OCI-LY3 (cell line): ENCODE data around the gene KCNF1.
A peak's percentile ranks its signal among the peaks of the same experiment; 100 is the strongest.

Experiments used
- H2AFZ ChIP-seq: fragments of 200-600, 300-600 bp; shearing (Covaris generic); 2 replicates; pipeline ENCODE4 v1.6.0; 2014; ENCODE audit warnings: antibody characterized with exemption, low read depth, low read length
- H3K27ac ChIP-seq: fragments of 200-600, 300-600 bp; sonication (generic); 2 replicates; pipeline ENCODE4 v1.5.1; 2014; ENCODE audit warnings: mild to moderate bottlenecking, low read length, moderate library complexity, mixed read lengths
- H3K27me3 ChIP-seq: fragments of 200-600, 300-600 bp; sonication (generic); 2 replicates; pipeline ENCODE4 v1.6.1; 2014; ENCODE audit warnings: low read depth, low read length, mixed read lengths
- H3K36me3 ChIP-seq: fragments of 200-600, 300-600 bp; sonication (generic); replicated peaks from 2 replicates; pipeline ENCODE3; 2014; ENCODE audit warnings: low read depth, low read length, mixed read lengths
- H3K4me1 ChIP-seq: fragments of 300-600, 200-600 bp; sonication (generic); 2 replicates; pipeline ENCODE4 v1.6.1; 2014; ENCODE audit warnings: low read length, mixed read lengths
- H3K4me2 ChIP-seq: fragments of 200-600, 300-600 bp; sonication (generic); 2 replicates; pipeline ENCODE4 v1.6.1; 2014; ENCODE audit warnings: low read length, mixed read lengths
- H3K4me3 ChIP-seq: fragments of 300-600, 200-600 bp; sonication (generic); 2 replicates; pipeline ENCODE4 v1.5.1; 2014; ENCODE audit warnings: antibody characterized with exemption, mild to moderate bottlenecking, low read length, moderate library complexity
- H3K79me2 ChIP-seq: fragments of 300-600, 200-600 bp; shearing (Covaris generic); 2 replicates; pipeline ENCODE4 v1.6.1; 2014; ENCODE audit warnings: mild to moderate bottlenecking, low read length, mixed read lengths
- H3K9ac ChIP-seq: fragments of 300-600, 200-600 bp; shearing (Covaris generic); 2 replicates; pipeline ENCODE4 v1.6.0; 2014; ENCODE audit warnings: mild to moderate bottlenecking, low read length, moderate library complexity
- H3K9me3 ChIP-seq: fragments of 200-600, 300-600 bp; shearing (Covaris generic); 2 replicates; pipeline ENCODE4 v1.6.1; 2014; ENCODE audit warnings: low read length, mixed read lengths; ENCODE audit not compliant: insufficient read depth
- H4K20me1 ChIP-seq: fragments of 200-600, 300-600 bp; sonication (generic); 2 replicates; pipeline ENCODE4 v1.6.1; 2016; ENCODE audit warnings: low read length, mixed read lengths; ENCODE audit not compliant: insufficient read depth
- EZH2phosphoT487 ChIP-seq: fragments of 200-600 bp; shearing (Covaris generic); IDR thresholded peaks from 2 replicates; pipeline ENCODE4 v1.6.1; 2018; ENCODE audit warnings: antibody characterized with exemption, mixed run types, low read depth
- TF ChIP-seq, protein P1 (sequence below): fragments of 200-600, 300-600 bp; sonication (generic); IDR thresholded peaks from 2 replicates; pipeline ENCODE4 v1.5.1; 2014; ENCODE audit warnings: antibody characterized with exemption, low read length, low read depth

The KCNF1 gene

DNA sequence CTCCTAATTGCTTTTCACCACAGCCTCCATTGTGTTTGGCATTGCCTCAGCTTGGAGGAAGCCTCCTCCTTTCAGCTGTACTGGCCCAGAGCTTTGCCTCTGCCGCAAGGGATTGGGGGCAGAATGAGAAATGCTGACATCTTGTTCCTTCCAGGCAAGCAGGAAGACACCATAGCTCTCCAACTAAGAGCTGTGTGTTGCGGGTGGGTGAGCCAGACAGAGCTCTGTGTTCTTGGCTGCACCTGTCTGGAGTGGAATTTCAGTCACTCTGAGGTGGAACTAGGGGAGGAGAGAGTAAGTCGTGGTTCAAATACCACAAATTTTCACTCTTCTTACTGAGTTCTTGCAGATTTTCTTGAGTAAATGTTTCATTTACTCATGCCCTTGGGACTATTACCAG lies 36.6 kb upstream of the KCNF1 start:
- H2AFZ ChIP-seq: no peak overlapping the region
- H3K9ac ChIP-seq: no peak overlapping the region
- no peaks in the 10 kb centered on the region for H4K20me1 ChIP-seq
- no peak overlapping the region for H3K4me3 ChIP-seq
- H3K4me1 ChIP-seq: peaks cover 27% of the 10 kb centered on the region
- TF ChIP-seq, protein P1, sequence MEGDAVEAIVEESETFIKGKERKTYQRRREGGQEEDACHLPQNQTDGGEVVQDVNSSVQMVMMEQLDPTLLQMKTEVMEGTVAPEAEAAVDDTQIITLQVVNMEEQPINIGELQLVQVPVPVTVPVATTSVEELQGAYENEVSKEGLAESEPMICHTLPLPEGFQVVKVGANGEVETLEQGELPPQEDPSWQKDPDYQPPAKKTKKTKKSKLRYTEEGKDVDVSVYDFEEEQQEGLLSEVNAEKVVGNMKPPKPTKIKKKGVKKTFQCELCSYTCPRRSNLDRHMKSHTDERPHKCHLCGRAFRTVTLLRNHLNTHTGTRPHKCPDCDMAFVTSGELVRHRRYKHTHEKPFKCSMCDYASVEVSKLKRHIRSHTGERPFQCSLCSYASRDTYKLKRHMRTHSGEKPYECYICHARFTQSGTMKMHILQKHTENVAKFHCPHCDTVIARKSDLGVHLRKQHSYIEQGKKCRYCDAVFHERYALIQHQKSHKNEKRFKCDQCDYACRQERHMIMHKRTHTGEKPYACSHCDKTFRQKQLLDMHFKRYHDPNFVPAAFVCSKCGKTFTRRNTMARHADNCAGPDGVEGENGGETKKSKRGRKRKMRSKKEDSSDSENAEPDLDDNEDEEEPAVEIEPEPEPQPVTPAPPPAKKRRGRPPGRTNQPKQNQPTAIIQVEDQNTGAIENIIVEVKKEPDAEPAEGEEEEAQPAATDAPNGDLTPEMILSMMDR: no peak
- TF ChIP-seq EZH2phosphoT487: no peak
- H3K36me3 ChIP-seq: no peaks in the 10 kb centered on the region
- no peaks in the 10 kb centered on the region for H3K79me2 ChIP-seq
- 0 out of 2 replicates have a peak, but pooled peaks cover 6% of the 10 kb centered on the region for H3K9me3 ChIP-seq
- H3K27ac ChIP-seq: no peak overlapping the region
- H3K4me2 ChIP-seq: no peak overlapping the region
- H3K27me3 ChIP-seq: 0 out of 2 replicates have a peak, but pooled peaks cover 3% of the 10 kb centered on the region

DNA sequence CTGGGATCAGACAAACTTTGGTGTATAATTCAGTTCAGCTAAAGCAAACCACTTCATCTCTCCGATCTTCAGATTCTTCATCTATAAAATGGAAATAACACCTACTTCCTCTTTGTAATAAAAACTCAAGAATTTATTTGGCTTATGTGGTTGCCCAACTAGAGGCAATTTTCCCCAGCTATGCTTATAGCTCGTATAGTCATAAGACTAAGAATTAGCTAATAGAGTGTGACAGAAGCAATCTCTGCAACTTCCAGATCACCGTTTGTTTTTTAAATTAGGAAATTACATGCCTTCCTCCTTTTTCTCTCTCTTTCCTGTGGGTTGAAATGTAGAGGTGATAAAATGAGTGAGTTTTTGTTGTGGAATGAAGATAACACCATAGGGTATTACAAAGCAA lies 35.3 kb upstream of the KCNF1 start:
- 0 out of 2 replicates have a peak, but pooled peaks cover 6% of the 10 kb centered on the region for H3K9me3 ChIP-seq
- H3K79me2 ChIP-seq: no peaks in the 10 kb centered on the region
- peaks cover 27% of the 10 kb centered on the region for H3K4me1 ChIP-seq
- H3K27me3 ChIP-seq: 0 out of 2 replicates have a peak, but pooled peaks cover 3% of the 10 kb centered on the region
- H4K20me1 ChIP-seq: no peaks in the 10 kb centered on the region
- no peak overlapping the region for H3K27ac ChIP-seq
- 0 out of 2 replicates have a peak overlapping the region, but pooled peaks have one; percentile 10 for H3K4me2 ChIP-seq
- no peaks in the 10 kb centered on the region for H3K36me3 ChIP-seq
- H3K4me3 ChIP-seq: no peak overlapping the region
- TF ChIP-seq, protein P1: no peak
- no peak for TF ChIP-seq EZH2phosphoT487
- no peak overlapping the region for H3K9ac ChIP-seq
- H2AFZ ChIP-seq: no peak overlapping the region

DNA sequence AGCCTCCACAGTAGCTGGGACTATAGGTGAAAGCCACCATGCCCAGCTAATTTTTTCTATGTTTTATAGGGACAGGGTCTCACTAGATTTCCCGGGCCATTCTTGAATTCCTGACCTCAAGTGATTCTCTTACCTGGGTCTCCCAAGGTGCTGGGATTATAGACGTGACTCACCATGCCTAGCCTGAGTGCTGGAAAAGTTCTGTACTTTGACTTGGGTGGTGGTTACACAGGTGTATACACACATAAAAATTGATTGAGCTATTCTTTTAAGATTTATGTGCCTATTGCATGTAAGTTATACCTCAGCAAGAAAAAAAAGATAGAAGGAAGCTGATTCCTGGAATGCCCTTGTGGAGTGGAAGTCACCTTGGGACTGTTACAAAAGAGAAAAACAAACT lies 34.8 kb upstream of the KCNF1 start:
- no peak overlapping the region for H3K9ac ChIP-seq
- 0 out of 2 replicates have a peak, but pooled peaks cover 3% of the 10 kb centered on the region for H3K27me3 ChIP-seq
- TF ChIP-seq, protein P1: no peak
- TF ChIP-seq EZH2phosphoT487: no peak
- no peak overlapping the region for H3K4me2 ChIP-seq
- H4K20me1 ChIP-seq: no peaks in the 10 kb centered on the region
- H3K4me1 ChIP-seq: peaks cover 27% of the 10 kb centered on the region
- H2AFZ ChIP-seq: no peak overlapping the region
- H3K4me3 ChIP-seq: no peak overlapping the region
- no peak overlapping the region for H3K27ac ChIP-seq
- 0 out of 2 replicates have a peak, but pooled peaks cover 4% of the 10 kb centered on the region for H3K9me3 ChIP-seq
- no peaks in the 10 kb centered on the region for H3K36me3 ChIP-seq
- no peaks in the 10 kb centered on the region for H3K79me2 ChIP-seq

DNA sequence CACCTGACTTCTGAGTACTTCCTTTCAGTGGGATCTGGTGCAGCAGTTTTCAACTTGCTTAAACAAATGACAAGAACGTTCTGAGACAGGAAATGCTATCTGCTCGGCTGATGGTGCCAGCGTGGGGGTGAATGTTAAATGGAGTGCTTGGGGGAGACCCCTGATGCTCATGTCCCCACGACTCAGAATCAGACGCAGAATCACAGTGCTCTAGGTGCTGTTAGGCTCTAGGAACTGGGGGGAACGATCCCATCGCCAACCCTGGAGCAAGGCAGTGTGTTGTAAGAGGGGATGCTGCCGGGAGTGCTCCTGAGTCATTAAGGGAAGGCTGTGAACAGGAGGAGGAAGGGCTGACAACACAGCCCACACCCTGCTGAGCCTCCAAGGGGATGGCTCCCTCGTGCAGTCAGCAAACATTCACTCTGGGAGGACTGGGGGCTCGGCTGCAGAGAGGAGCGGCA lies 34.1 kb upstream of the KCNF1 start:
- no peaks in the 10 kb centered on the region for H3K79me2 ChIP-seq
- peak overlapping the region; percentile 56; the same call in 1 of the 2 replicates for H2AFZ ChIP-seq
- H3K9me3 ChIP-seq: no peaks in the 10 kb centered on the region
- H3K27me3 ChIP-seq: 0 out of 2 replicates have a peak, but pooled peaks cover 3% of the 10 kb centered on the region
- H3K4me1 ChIP-seq: peaks cover 26% of the 10 kb centered on the region
- H3K4me3 ChIP-seq: no peak overlapping the region
- H4K20me1 ChIP-seq: no peaks in the 10 kb centered on the region
- H3K36me3 ChIP-seq: no peaks in the 10 kb centered on the region
- peak overlapping the region; percentile 37 for H3K4me2 ChIP-seq
- TF ChIP-seq EZH2phosphoT487: no peak
- TF ChIP-seq, protein P1: no peak
- H3K9ac ChIP-seq: no peak overlapping the region
- no peak overlapping the region for H3K27ac ChIP-seq
